Measurements from ENCODE around the gene RNF2.

The RNF2 gene

DNA sequence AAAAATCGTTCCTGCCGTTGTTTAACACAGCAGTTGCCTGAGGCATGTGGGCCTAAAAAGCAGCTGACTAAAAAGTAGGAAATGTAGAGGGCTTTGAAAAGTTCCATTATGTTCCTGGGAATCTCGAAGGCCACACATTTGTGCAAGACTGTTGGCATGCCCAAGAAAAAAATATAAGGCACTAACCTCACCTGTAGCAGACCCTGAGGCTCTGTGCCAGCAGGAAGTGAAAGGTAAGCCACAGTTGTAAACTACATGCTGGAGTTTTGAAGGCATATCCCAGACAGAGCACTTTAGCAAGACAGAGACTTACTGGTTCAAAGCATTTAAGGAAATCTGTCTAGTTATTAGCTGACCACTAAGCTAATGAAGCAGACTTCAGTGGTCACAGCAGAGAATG lies 58.7 kb downstream of the RNF2 start:
- no peak for DNase-seq

DNA sequence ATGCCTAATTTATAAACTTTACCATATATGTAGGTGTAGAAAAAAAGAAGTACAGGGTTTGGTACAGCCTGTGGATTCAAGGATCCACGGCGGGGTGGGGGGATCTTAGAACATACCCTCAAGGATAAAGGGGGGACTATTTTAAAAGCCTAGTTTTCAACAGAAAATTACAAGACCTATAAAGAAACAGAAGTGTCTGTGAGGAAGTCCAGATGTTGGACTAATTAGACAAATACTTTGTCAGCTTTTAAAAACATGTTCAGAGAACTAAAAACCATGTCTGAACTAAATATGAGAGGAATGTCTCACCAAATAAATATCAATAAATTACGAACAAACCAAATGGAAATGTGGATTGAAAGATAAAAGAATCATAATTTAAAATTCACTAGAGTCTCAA lies 59.8 kb downstream of the RNF2 start:
- DNase-seq, result no peak

DNA sequence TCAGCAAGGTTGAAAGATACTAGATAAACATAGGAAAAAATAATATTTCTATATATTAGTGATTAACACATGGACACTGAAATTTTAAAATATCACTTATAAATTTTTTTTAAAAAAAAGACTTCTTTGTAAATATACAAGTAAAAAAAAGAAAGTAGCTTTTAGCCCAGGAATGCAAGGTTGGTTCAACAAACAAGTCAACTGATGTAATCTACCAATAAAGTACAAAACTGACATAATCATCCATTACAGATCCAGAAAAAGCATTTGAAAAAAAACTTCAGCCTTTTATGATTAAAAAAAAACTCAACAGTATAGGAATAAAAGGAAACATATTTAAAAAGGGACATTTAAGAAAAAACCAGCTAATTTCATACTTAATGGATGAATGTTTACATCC lies 63.0 kb downstream of the RNF2 start:
- no peak for DNase-seq

DNA sequence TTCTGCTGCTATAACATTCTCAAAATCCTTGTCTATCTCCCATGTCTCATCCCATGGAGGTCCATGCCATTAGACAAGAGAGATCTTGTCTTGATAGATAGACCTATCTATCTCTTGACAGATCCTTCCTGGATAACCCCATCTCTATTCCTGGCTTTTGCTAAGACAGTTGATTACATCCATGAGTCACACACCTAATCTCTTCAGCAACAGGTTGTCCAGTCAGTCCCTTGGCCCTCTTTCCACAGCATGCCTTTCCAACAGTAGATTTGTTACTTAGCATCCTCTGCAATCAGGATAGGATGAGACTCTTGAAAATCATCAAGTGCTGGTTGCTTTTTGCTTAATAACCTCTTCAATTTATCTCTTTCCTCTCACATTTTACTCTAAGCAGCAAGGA lies 64.8 kb downstream of the RNF2 start:
- DNase-seq, result no peak

DNA sequence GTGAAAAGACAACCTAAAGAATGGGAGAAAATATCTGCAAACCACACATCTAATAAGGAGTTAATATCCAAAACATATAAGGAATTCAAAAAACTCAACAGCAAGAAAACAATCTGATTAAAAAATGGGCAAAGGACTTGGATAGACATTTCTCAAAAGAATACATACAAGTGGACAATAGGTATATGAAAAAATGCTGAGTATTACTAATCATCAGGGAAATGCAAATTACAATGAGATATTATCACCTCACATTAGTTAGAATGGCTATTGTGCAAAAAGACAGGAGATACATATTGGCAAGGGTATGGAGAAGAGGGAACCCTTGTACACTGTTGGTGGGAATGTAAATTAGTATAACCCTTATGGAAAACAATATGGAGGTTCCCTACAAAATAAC lies 66.5 kb downstream of the RNF2 start:
- no peak for DNase-seq

DNA sequence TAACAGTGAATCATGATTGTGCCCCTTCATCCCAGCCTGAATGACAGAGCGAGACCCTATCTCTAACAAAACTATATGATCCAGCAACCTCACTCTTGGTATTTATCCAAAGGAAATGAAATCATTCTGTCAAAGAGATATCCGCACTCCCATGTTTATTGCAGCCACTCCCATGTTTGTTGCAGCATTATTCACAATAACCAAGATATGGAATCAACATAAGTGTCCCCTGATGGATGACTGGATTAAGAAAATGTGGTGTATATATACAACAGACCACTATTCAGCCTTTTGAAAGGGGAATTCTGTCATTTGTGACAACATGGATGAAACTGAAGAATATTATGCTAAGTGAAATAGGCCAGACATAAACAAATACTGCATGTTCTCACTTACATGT lies 67.0 kb downstream of the RNF2 start:
- DNase-seq, result no peak

DNA sequence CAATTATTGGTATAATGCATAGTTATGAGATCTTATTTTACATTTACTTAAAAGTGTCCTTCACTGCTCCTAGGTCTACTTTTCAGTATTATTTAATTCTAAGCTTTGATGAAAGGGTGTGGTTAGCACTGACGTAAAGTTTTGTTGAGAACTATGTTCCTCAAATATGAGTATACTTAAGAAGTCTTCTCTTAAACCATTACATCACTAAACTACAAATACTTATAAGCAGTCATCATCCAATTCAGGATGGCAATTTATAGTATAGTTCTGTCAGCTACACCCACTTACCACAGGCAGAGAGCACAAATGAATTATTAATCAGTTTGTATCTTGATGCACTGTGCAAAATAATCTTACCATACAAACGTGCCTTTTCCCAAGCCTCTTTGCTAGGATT lies 84.3 kb downstream of the RNF2 start:
- no peak for DNase-seq

DNA sequence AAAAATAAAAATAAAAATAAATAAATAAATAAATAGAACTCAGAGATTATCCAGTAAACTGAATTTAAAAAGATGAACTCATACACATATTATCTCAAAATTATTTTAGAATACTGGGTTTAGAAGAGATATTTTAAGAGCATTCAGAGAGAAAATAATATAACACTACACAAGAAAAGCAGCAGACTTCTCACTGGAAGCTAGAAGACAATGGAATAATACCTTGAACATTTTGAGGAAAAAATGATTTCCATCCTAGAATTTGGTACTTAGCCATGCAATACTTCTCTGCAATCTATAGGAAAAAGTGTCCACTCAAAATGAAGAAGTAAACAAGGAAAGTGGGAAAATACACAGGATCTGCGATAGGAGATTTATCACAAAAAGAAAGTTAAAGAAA lies 87.2 kb downstream of the RNF2 start:
- no peak for DNase-seq

DNA sequence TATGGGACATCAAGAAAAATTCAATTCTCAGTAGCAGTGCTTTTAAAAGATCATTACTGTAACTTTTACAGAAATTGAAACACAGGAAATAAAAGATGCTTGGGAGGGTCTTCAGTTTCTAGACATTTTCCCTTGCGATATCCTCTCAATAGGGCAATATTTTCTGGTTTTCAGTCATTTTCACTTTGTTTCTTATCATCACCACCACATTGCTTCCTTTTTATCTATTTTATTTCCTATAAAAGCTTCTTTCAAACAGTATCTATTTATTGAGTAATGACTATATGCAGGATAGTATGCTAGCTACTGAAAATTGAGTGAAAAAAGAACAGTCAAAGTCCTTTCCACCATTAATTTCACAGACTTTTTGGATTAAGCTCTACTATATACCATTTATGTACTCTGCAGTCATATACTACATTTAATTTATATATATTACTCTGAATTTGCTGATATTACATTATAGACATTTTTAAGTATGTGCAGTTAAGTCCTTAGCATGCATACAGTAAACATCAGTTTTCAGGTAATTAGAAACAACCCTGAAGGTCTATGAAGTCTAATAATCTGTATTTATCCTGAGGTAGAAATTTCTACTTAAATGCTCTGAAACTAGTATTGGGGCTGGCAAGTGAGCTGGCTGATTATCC lies 92.7 kb downstream of the RNF2 start:
- DNase-seq, result no peak

DNA sequence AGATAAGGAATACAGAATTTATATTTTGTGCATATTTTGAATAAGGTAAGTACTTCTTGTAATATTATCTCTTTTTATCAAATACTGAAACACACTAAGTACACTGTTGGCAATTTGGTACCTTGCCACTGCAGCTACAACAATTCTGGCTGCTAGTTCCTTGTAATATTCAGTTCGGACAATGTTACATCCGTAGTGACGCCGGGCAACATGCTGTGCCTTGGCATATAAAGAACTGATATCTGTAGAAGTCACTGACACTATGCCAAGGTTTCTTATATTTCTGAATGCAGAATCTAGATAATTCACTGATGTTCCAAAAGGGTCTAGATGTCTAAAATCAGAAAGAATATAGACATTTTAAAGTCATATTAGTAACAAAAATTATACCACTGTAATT lies 93.9 kb downstream of the RNF2 start:
- DNase-seq, result no peak

DNA sequence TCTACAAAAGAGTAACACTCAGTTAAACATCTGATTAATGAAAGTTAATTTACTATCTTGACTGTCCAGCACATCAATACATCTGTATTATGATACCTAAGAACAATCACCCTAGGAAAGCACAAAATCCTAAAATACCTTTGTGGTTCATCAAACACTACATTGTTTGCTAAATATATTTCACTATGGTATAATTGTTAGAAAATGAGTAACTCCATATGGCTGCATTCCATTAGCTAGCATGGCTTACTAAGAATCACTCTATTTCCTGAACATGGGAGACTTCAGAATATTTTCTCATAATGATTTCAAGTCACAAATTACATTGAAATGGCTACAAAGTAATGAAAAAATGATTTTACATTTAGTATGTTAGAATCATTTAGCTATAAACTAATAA lies 98.9 kb downstream of the RNF2 start:
- peak; percentile 47 for DNase-seq

DNA sequence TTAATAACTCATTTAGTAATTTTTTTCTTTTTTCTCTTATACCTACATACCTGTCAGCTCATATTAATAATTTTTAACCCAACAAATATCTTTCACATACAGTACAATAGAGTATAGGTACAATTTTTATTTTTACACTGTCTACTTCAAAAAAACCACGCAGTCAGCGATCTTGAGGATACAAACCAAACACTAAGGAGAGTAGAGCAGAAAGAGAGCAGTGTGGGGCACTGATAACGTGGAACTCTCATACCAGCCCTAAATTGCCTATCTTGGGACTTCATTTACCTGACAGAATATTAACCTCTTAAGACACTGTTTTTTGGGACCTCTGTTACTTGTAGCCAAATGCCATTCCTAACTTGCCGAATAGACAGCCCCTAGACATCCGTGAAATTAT lies 105.9 kb downstream of the RNF2 start:
- DNase-seq, result no peak
